K562 (cell line): ENCODE measurements around the gene LBHD1. TPM values are rescaled to one million over a fixed set of nuclear protein-coding genes. Genes with fewer than 3 reads are reported as not detected.

Source experiments
- ARID1B ChIP-seq: fragments of 450-650 bp; IDR thresholded peaks from 2 replicates; pipeline ENCODE4 v1.6.1; 2016; ENCODE audit warnings: antibody characterized with exemption, mild to moderate bottlenecking, inconsistent platforms
- CHD2 ChIP-seq: IDR thresholded peaks from 2 replicates; pipeline ENCODE4 v1.6.1; 2011; ENCODE audit warnings: low read depth, low read length
- JUN ChIP-seq, 2 experiments: sonication (generic) in 1 of 2; formaldehyde crosslinking in 1 of 2; IDR thresholded peaks; 2 replicates each; pipeline versions ENCODE4 v1.6.1 to v1.8.0; 2012 to 2022; ENCODE audit warnings: borderline replicate concordance in 2 of 2, mild to moderate bottlenecking in 2 of 2, improper control_type of control experiment in 1 of 2, low read depth in 1 of 2, low read length in 1 of 2, missing genetic modification reagents in 1 of 2
- KDM5B ChIP-seq: fragments of 200-600 bp; sonication (generic); IDR thresholded peaks from 2 replicates; pipeline ENCODE4 v1.6.1; 2012; ENCODE audit warnings: low read depth, mild to moderate bottlenecking, moderate library complexity, low read length, control low read depth, inconsistent platforms; ENCODE audit not compliant: insufficient replicate concordance
- MAFF ChIP-seq: IDR thresholded peaks from 2 replicates; pipeline ENCODE4 v1.6.1; 2012; ENCODE audit warnings: low read length, improper control_type of control experiment
- MTA1 ChIP-seq: fragments of 450-650 bp; IDR thresholded peaks from 2 replicates; pipeline ENCODE4 v1.6.1; 2017; ENCODE audit warnings: borderline replicate concordance
- NFATC3 ChIP-seq: fragments of 450-650 bp; IDR thresholded peaks from 2 replicates; pipeline ENCODE4 v1.6.1; 2017; ENCODE audit warnings: mild to moderate bottlenecking
- NUFIP1 ChIP-seq: fragments of 450-650 bp; IDR thresholded peaks from 2 replicates; pipeline ENCODE4 v1.6.1; 2018; ENCODE audit not compliant: partially characterized antibody
- PHB ChIP-seq: fragments of 250-450 bp; sonication (Bioruptor Pico); IDR thresholded peaks from 2 replicates; pipeline ENCODE4 v1.5.0; 2021
- TEAD4 ChIP-seq, 2 experiments: sonication (generic) in 1 of 2; formaldehyde crosslinking in 1 of 2; IDR thresholded peaks; 2 replicates each; pipeline versions ENCODE4 v1.6.1 to v1.8.0; 2012 to 2022; ENCODE audit warnings: borderline replicate concordance in 1 of 2, inconsistent platforms in 1 of 2, low read length in 1 of 2, mild to moderate bottlenecking in 1 of 2, missing genetic modification reagents in 1 of 2
- TRIM24 ChIP-seq, 2 experiments: fragments of 450-650 bp; IDR thresholded peaks; 2 replicates each; pipeline ENCODE4 v1.6.1; 2016
- XRCC5 ChIP-seq: fragments of 200-400 bp; formaldehyde crosslinking; IDR thresholded peaks from 2 replicates; pipeline ENCODE4 v1.6.1; 2017; ENCODE audit warnings: low read depth, mild to moderate bottlenecking, low read length
- ZNF165 ChIP-seq: fragments of 250-450 bp; sonication (Bioruptor Pico); IDR thresholded peaks from 2 replicates; pipeline ENCODE4 v1.4.0; 2020; ENCODE audit warnings: borderline replicate concordance
- ZNF263 ChIP-seq: sonication (generic); formaldehyde crosslinking; IDR thresholded peaks from 2 replicates; pipeline ENCODE4 v1.8.0; 2022; ENCODE audit warnings: mild to moderate bottlenecking, missing genetic modification reagents, borderline replicate concordance
- polyA plus RNA-seq, 8 experiments: library from polyadenylated mRNA; depleted of rRNA in 4 of 8; stranded (reverse) in 5 of 8; unstranded in 3 of 8; fragments of >200 nt; fragmentation: Nextera tagmentation in 2 of 8; fragmentation: Illumina TruSeq in 1 of 8; extraction: Ambion mirVana in 2 of 8; extraction: Trizol in 1 of 8; gene quantifications; 2 replicates each; pipeline versions ENCODE4 v1.2.1 to v1.2.3, GENCODE V29; 2011 to 2014; ENCODE audit warnings: inconsistent platforms in 1 of 8, missing spikeins in 1 of 8
- total RNA-seq, 7 experiments: library from RNA; depleted of rRNA in 6 of 7; stranded (reverse); fragments of >200 nt in 6 of 7; fragmentation: Illumina TruSeq in 2 of 7; extraction: Trizol in 2 of 7; gene quantifications; 2 replicates each; pipeline versions ENCODE4 v1.2.1 to v1.2.3, GENCODE V29; 2011 to 2021; ENCODE audit warnings: low replicate concordance in 1 of 7
- TF ChIP-seq, protein P1 (sequence below): fragments of 450-650 bp; conservative IDR thresholded peaks from 2 replicates; pipeline ENCODE4 v1.6.1; 2016; ENCODE audit warnings: missing genetic modification characterization, low read depth, mild to moderate bottlenecking, control low read depth, missing compliant biosample characterization
- TF ChIP-seq, protein P2 (sequence below), 2 experiments: fragments of 450-650 bp; IDR thresholded peaks; 2 replicates each; pipeline ENCODE4 v1.6.1; 2018; ENCODE audit warnings: mild to moderate bottlenecking in 2 of 2, low read depth in 1 of 2; ENCODE audit not compliant: partially characterized antibody in 2 of 2
- TF ChIP-seq, protein P3 (sequence below): fragments of 250-450 bp; sonication (Bioruptor Pico); IDR thresholded peaks from 2 replicates; pipeline ENCODE4 v1.9.0; 2021; ENCODE audit warnings: mild to moderate bottlenecking
- TF ChIP-seq, protein P4 (sequence below): fragments of 450-650 bp; IDR thresholded peaks from 2 replicates; pipeline ENCODE4 v1.6.1; 2016; ENCODE audit warnings: borderline replicate concordance

LBHD1 gene
- total and polyA plus RNA-seq, 9 of the 15 experiments (the other 6 are each of a cell fraction or from before 2014, with no cell fraction given), result 2.6 to 28.0 (median 12.5) TPM

DNA sequence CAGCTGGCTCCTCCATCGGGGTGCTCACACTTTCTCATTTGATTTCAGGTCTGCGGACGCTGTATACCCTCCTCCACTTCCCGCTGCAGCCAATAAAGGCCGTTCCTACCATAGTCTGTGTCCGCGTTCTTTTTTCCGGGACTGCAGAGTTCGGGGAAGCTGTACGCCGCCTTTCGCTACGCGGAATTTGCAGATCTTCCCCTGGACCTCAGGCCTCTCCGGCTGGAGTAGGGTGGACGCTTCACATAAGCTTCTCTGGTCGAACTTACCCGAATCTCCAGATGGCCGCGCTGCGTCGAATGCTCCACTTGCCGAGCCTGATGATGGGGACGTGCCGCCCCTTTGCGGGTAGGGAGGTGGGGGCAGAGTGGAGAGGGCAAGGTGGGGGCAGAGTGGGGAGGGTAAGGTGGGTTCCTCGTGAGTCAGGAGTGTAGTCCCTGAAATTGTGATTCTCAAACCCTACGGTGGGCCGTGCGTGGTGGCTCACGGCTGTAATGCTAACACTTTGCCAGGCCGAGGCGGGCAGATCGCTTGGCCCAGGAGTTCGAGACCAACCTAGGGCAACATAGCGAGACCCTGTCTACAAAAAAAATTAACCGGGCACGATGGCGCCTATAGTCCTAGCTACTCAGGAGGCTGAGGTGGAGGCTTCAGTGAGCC lies 6.3 kb downstream of the LBHD1 start (continued):
- TF ChIP-seq, protein P1, sequence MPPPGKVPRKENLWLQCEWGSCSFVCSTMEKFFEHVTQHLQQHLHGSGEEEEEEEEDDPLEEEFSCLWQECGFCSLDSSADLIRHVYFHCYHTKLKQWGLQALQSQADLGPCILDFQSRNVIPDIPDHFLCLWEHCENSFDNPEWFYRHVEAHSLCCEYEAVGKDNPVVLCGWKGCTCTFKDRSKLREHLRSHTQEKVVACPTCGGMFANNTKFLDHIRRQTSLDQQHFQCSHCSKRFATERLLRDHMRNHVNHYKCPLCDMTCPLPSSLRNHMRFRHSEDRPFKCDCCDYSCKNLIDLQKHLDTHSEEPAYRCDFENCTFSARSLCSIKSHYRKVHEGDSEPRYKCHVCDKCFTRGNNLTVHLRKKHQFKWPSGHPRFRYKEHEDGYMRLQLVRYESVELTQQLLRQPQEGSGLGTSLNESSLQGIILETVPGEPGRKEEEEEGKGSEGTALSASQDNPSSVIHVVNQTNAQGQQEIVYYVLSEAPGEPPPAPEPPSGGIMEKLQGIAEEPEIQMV (tag), result peak; percentile 52; the same call in 1 of the 2 replicates
- no peak for TF ChIP-seq NUFIP1
- TF ChIP-seq ZNF165 (CRISPR knock-in tag), result peak; percentile 73; the same call in 1 of the 2 replicates
- 0 out of 2 replicates have a peak, but pooled peaks have one; percentile 25 for TF ChIP-seq MTA1
- peak; percentile 25; the same call in 1 of the 2 replicates for TF ChIP-seq CHD2
- 0 out of 2 replicates have a peak, but pooled peaks have one; percentile 53 for TF ChIP-seq NFATC3
- 0 out of 2 replicates have a peak, but pooled peaks have one; percentile 5 for TF ChIP-seq ZNF263
- TF ChIP-seq ARID1B, result no peak
- TF ChIP-seq TRIM24 (IDR thresholded peaks at IDR 0.05), result 0 out of 4 replicates have a peak, but pooled peaks of 1 of the 2 experiments have one; percentile 0
- no peak for TF ChIP-seq MAFF
- no peak for TF ChIP-seq JUN (IDR thresholded peaks at IDR 0.05; ENCODE audit: borderline replicate concordance, low read depth, low read length)
- peak; percentile 25; the same call in 1 of the 2 replicates for TF ChIP-seq JUN (CRISPR knock-in tag; IDR thresholded peaks at IDR 0.05; ENCODE audit: borderline replicate concordance)
- TF ChIP-seq, protein P2, sequence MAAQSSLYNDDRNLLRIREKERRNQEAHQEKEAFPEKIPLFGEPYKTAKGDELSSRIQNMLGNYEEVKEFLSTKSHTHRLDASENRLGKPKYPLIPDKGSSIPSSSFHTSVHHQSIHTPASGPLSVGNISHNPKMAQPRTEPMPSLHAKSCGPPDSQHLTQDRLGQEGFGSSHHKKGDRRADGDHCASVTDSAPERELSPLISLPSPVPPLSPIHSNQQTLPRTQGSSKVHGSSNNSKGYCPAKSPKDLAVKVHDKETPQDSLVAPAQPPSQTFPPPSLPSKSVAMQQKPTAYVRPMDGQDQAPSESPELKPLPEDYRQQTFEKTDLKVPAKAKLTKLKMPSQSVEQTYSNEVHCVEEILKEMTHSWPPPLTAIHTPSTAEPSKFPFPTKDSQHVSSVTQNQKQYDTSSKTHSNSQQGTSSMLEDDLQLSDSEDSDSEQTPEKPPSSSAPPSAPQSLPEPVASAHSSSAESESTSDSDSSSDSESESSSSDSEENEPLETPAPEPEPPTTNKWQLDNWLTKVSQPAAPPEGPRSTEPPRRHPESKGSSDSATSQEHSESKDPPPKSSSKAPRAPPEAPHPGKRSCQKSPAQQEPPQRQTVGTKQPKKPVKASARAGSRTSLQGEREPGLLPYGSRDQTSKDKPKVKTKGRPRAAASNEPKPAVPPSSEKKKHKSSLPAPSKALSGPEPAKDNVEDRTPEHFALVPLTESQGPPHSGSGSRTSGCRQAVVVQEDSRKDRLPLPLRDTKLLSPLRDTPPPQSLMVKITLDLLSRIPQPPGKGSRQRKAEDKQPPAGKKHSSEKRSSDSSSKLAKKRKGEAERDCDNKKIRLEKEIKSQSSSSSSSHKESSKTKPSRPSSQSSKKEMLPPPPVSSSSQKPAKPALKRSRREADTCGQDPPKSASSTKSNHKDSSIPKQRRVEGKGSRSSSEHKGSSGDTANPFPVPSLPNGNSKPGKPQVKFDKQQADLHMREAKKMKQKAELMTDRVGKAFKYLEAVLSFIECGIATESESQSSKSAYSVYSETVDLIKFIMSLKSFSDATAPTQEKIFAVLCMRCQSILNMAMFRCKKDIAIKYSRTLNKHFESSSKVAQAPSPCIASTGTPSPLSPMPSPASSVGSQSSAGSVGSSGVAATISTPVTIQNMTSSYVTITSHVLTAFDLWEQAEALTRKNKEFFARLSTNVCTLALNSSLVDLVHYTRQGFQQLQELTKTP (IDR thresholded peaks at IDR 0.05; ENCODE audit: low read depth in 1 of 2, partially characterized antibody in 2 of 2), result peak; percentile 26 to 53
- TF ChIP-seq TEAD4 (IDR thresholded peaks at IDR 0.05; ENCODE audit: low read length), result peak; percentile 9; the same call in 1 of the 2 replicates
- TF ChIP-seq TEAD4 (CRISPR knock-in tag; IDR thresholded peaks at IDR 0.05; ENCODE audit: borderline replicate concordance), result no peak
- TF ChIP-seq, protein P3, sequence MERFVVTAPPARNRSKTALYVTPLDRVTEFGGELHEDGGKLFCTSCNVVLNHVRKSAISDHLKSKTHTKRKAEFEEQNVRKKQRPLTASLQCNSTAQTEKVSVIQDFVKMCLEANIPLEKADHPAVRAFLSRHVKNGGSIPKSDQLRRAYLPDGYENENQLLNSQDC (CRISPR knock-in tag), result no peak
- peak; percentile 82 for TF ChIP-seq KDM5B
- TF ChIP-seq XRCC5, result no peak
- TF ChIP-seq, protein P4, sequence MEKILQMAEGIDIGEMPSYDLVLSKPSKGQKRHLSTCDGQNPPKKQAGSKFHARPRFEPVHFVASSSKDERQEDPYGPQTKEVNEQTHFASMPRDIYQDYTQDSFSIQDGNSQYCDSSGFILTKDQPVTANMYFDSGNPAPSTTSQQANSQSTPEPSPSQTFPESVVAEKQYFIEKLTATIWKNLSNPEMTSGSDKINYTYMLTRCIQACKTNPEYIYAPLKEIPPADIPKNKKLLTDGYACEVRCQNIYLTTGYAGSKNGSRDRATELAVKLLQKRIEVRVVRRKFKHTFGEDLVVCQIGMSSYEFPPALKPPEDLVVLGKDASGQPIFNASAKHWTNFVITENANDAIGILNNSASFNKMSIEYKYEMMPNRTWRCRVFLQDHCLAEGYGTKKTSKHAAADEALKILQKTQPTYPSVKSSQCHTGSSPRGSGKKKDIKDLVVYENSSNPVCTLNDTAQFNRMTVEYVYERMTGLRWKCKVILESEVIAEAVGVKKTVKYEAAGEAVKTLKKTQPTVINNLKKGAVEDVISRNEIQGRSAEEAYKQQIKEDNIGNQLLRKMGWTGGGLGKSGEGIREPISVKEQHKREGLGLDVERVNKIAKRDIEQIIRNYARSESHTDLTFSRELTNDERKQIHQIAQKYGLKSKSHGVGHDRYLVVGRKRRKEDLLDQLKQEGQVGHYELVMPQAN, result peak; percentile 32; the same call in 1 of the 2 replicates
- 0 out of 2 replicates have a peak, but pooled peaks have one; percentile 6 for TF ChIP-seq PHB (CRISPR knock-in tag)
